GM19438 (cell line): Measurements from ENCODE around the gene TDRD6.
"Not testable (repeated sequence)": the region's sequence is repeated elsewhere in the genome, so short reads cannot be mapped to it uniquely, and the experiment has no call there.

Experiments used
- ATAC-seq: cut with Tn5 transposase; IDR thresholded peaks from one replicate; pipeline ENCODE4 v1.9.1; 2021; ENCODE audit warnings: low read depth; ENCODE audit not compliant: unreplicated experiment

TDRD6 gene, protein sequence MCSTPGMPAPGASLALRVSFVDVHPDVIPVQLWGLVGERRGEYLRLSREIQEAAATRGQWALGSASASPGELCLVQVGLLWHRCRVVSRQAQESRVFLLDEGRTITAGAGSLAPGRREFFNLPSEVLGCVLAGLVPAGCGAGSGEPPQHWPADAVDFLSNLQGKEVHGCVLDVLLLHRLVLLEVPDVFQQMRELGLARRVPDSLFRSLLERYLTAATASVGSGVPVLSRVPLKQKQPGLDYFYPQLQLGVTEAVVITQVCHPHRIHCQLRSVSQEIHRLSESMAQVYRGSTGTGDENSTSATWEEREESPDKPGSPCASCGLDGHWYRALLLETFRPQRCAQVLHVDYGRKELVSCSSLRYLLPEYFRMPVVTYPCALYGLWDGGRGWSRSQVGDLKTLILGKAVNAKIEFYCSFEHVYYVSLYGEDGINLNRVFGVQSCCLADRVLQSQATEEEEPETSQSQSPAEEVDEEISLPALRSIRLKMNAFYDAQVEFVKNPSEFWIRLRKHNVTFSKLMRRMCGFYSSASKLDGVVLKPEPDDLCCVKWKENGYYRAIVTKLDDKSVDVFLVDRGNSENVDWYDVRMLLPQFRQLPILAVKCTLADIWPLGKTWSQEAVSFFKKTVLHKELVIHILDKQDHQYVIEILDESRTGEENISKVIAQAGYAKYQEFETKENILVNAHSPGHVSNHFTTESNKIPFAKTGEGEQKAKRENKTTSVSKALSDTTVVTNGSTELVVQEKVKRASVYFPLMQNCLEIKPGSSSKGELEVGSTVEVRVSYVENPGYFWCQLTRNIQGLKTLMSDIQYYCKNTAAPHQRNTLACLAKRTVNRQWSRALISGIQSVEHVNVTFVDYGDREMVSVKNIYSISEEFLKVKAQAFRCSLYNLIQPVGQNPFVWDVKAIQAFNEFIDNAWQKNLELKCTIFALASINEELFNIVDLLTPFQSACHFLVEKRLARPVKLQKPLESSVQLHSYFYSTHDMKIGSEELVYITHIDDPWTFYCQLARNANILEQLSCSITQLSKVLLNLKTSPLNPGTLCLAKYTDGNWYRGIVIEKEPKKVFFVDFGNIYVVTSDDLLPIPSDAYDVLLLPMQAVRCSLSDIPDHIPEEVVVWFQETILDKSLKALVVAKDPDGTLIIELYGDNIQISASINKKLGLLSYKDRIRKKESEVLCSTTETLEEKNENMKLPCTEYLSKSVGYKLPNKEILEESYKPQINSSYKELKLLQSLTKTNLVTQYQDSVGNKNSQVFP (N-terminal part only)

DNA sequence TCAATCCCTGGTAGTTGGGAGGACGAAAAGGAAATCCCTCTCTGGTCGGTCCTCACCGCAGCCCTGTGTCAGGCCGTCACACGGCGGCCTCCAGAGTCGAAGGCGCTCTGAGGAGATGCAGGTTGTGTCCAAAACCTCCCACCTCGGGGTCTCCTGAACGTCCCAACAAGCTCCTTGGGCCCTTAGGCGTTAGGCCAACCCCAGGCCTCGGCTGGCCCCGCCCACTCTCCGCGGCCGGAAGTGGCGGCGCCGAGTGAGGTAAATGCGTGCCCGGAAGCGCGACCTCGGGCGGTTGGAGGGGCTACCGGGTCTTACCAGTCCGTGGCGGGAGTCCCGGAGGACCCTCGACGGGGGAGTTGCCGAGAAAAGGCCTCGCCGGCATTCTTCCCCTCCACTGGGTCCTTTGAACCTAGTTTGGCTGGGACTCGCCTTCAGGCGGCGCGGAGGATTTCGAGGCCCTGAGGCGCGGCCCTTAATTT is at the start of gene TDRD6:
Gene TDRD6, plus strand, starts transcription at position 267 of the 479 bp plus-strand sequence. CDS start 244 bp downstream, outside the sequence.
- no peak for ATAC-seq

DNA sequence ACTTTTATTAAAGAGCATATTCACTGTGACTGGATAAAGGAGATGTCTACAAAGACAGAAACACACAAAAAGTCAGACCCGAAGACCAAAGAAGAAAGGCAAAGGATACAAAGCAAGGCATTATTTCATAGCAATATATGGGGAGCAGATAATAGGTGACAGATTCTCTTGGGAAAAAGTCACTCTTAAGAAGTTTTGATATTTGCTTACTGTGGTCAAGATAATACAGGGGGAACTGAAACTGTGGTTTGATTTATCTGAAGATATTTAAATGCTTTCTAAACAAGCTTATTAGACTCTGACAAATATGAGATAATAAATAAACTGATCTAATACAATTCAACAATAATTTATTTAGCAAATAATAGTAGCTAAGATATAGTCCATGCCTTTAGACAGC is 49.8 kb upstream of the TDRD6 start:
- no peak for ATAC-seq

DNA sequence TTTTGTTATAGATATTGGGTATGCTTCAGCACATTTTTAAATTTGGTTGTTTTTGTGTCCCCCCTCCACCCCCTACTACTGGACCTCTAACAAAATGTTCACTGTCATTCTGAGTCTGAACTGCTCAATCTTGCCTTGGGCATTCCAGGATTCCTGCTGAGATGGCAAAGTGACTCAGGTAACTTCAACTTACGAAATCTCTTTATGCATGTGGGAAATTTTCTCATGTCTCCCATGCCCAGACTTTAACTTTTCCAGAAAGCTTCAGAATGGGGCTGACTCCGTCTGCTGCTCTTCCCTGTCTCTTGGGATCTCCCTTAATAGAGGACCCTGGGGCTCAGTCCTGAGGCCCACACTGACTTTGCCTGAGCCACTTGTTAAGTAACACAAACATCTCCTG is 49.0 kb upstream of the TDRD6 start:
- ATAC-seq: no peak

DNA sequence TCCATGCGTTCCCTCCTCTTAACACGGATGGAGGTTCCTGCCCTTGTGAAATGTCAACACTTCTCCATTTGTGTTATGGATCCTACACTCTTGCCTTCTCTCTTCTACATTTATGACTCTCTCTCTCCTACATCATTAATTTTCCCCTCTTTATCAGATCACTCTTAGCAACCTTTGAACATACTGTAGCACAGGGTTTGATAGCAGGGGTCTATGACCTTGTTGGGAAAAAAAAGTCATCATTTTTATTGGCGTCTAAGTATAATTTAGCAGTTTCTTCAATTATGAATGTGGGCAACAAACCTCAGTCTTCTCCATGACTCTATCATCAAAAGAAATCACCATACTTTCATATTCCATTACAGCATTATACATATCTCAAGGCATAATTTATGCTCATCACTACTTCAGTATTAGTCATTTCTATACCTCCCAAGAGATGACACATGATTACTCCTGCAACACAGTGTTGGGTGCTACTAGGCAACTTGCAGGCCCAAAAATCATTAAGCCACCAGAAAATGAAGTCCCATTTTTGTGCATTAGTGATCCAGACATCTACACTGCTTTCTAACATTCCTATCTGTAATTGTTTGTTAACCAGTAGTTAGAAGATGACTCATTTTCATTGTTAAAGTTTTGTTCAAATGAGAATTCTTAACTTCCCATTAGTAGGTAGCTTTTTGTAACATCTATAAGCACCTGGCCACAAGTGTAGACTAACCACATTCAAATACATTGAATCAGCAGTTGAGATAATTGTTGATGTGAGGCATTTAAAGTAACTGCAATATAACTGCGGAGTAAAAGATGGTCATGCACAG is 44.5 kb upstream of the TDRD6 start:
- ATAC-seq: no peak

DNA sequence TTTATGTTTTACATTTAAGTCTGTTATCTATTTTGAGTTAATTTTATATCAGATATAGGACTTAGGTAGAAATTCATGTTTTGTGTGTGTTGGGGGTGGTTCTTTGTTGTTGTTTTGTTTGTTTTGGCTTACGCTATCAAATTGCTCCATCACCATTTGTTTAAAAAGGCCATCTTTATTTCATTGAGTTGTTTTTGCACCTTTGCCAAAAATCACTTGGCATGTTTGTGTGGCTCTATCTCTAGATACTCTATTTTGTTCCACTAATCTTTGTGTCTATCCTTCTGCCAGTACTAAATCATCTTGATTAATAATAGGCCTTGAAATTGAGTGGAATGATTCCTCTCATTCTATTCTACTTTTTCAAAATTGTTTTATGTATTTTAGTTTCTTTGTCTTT is 42.4 kb upstream of the TDRD6 start:
- no peak for ATAC-seq

DNA sequence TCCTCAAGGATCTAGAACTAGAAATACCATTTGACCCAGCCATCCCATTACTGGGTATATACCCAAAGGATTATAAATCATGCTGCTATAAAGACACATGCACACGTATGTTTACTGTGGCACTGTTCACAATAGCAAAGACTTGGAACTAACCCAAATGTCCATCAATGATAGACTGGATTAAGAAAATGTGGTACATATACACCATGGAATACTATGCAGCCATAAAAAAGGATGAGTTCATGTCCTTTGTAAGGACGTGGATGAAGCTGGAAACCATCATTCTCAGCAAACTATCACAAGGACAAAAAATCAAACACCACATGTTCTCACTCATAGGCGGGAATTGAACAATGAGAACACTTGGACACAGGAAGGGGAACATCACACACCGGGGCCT is 39.6 kb upstream of the TDRD6 start:
- ATAC-seq: not testable (repeated sequence)

DNA sequence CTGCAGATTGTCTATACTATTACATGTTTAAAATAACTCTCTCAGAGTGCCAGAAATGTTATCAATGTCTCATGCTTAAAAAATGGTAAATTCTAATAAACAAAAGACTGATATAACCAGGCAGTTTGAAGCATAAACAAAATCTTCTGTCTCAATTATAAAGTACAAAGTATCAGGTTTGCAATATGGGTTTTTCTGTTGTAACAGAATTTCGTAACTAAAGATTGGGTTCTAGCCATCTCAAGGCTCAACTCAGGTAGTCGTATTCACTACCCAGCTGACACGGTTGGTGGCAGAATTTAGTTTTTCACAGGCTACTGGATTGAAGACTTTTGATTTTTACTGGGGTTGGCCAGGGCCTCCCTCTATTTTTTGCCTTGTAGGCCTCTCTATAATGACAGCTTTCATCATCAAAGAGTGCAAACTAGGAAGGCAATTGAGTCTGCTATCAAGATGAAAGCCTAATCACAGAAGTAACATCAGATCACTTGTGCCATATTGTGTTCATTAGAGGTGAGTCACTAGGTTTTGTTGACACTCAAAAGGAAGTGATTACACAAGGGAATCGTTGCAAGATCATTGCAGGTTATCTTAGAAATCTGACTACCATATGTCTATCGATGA is 38.7 kb upstream of the TDRD6 start:
- ATAC-seq: no peak

DNA sequence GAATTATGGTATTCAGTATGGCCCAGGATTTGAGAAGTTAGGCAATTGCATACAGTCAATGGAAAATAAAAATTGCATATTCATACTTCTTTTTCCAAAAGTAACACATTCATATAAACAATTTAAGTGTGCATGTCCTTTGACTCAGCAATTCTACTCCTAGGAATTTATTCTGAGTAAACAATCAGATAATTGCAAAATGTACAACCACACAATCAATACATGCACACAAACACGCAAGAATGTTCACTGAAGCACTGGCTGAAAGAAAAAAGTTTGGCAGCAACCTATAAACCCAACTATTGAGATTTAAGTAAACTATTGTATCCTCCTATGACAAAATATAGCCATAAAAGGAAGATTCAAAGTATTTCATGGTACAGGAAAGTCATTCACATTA is 36.7 kb upstream of the TDRD6 start:
- ATAC-seq: no peak

DNA sequence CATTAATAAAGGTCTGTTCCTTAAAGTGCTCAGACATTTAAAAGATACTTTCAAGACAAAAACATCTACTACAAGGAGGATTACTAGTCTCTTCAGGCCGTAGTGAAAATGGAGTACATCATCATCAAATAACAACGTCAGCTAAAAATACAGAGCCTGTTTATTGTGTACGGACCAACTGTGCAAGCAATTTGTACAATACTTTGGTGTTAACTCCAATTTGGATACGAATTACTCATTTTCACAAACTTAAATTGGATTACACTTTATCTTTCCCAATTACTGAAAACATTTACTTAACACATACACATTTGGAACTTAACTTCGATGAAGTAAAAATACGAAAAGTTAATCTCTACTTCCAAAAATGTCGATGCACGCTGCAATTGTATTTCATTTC is 35.9 kb upstream of the TDRD6 start:
- ATAC-seq: no peak

DNA sequence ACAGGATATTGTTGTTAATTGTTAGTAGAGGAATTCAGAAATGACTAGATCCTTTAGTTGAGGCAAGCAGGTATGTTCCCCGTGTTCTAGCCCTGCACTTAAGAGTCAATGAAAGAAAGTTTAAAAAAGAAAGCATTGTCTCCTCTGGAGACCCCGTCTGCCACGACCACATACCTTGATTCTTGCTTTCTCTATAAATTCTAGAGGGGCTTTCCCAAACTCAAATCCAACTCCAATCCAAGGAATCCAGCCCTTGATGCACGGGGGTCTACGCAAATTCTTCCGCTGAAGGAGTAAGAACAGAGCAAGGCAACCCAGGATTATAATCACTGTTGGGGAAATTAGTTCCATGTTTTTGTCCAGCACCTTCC is 35.5 kb upstream of the TDRD6 start:
- no peak for ATAC-seq

DNA sequence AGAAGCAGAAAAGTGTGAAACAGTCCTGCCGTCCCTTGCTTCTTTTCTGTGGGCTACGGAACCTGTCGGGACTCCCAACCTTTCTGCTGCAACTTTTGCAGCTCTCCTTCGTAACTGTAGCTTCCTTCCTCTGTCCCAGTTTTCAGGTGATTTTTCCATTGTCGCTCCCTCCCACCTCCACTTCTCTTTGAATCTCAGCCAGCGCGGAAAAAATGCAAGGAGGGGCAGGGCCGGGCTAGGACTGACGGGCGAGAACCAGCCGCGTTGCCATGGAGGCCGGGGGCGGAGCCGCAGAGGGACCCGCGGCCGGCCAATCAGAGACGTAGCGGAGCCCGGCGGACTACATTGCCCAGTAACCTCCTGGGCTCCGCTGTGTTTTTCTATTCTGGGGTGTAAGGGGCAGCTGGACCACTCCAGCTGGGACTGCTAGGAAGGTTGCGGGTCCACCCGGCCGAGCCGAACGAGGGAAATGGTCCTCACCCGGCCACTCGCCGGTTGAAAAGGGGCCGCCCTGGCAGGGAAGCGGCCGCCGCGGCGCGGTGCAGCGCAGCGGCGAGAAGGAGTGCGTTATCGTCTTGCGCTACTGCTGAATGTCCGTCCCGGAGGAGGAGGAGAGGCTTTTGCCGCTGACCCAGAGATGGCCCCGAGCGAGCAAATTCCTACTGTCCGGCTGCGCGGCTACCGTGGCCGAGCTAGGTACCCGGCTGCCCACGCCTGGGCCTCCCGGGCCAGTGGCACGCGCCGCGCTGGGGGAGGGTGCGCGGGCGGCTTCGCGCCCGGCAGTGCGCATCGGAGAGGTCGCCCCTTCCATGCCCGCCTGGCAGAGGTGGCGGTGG is 34.9 kb upstream of the TDRD6 start, which contains the start of the genes CYP39A1 and SLC25A27:
Gene CYP39A1, minus strand, starts transcription at position 216 of the 836 bp plus-strand sequence. CDS start 236 bp downstream, outside the sequence.
Gene SLC25A27, plus strand, starts transcription at position 373 of the 836 bp plus-strand sequence. Its CDS starts 218 bp downstream, at position 591.
- peak; percentile 100 for ATAC-seq

DNA sequence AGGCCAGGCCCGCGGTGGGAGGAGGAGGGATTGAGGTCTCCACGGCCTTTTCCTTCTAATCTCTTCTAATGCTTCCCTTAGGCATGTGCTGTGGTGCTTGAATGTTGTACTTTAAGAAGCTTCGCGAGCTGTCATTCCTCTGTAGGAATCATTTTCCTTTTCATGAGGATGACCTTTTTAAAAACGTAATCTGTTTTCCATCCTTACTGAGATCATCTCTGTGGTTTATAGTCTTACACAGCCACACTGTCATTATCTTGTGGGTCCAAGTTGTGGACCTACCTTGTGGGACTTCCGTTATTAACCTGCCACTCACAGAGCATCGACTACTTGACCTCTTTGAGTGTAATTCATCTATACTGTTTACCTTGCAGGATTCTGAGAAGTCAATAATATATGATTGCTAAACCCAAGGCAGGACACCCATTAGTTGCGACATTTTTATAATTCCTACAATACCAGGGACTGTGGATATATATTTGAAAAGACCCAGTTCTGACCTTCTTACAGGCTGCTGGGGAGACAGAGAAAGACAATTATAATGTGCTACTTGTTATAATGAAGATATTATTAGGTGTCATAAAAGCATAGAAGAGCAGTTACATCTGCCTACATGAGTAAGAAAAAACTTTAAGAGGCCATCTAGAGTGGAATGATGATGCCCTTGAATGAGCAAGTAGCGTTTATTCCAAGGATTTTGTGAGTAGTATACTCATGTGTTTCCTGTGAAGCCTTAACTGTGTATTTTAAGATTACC is 34.1 kb upstream of the TDRD6 start:
- no peak for ATAC-seq

DNA sequence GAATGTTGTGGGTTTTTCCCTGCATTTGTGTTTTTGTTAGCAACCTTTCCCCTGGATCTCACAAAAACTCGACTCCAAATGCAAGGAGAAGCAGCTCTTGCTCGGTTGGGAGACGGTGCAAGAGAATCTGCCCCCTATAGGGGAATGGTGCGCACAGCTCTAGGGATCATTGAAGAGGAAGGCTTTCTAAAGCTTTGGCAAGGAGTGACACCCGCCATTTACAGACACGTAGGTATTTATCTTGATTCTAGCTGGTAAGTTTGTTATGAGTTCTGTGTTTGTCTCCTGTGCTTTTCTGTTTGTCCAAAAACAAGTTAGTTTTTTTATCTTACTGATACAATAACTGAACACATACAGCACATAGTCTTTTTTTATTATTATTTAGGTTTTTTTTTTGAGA is 31.9 kb upstream of the TDRD6 start:
- no peak for ATAC-seq

DNA sequence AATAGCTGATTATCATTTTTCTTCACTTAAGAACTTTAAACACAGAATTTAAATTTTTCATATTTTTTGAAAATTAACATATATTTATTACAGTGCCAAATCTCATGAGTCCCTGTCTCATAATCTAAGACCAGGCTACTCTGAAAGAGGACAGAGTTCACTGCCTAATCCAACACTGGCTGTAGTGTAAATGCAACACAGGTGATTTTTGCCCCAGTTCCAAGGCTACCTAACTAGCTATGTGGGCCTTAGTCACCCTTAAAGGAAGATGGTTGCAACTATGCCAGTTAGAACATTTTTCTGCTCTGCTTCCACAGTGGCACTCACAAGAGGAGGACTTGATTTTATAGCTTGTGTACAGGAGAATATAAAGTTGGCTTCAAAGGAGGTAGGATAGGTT is 30.0 kb upstream of the TDRD6 start:
- no peak for ATAC-seq

DNA sequence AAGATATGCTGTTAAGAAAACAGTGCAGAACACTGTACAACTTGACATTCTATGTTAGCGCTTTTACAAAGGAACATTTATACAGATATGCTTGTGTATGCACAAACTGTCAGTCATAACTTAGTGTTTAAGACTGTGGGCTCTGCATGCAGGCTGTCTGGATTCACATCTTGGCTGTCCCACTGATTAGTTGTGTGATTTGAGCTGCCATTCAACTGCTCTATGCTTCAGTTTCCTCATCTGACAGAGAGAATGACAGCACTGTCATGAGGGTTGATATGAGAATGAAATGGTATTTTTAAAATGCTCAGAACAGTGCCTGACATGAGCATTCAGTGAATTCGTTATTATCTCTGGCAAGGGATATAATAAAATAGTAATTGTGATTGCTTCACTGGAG is 26.2 kb upstream of the TDRD6 start:
- no peak for ATAC-seq

DNA sequence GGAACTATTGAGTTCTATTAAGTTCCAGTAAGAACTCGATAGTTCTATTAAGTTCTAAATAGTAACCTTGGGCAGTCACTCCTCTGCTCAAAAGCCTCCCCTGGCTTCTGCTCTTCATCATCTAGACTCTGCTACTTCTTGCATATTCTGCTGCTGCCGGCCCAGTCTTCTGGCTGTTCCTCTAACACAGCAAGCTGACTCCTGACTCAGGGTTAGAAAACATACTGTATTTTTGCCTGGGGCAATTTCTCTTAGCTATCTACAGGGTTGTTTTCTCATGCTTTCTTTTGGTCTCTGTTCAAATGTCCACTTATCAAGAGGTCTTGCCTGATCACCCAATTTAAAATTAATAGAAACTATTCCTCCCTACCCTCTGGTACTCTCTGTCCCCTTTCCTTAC is 20.3 kb upstream of the TDRD6 start:
- no peak for ATAC-seq

DNA sequence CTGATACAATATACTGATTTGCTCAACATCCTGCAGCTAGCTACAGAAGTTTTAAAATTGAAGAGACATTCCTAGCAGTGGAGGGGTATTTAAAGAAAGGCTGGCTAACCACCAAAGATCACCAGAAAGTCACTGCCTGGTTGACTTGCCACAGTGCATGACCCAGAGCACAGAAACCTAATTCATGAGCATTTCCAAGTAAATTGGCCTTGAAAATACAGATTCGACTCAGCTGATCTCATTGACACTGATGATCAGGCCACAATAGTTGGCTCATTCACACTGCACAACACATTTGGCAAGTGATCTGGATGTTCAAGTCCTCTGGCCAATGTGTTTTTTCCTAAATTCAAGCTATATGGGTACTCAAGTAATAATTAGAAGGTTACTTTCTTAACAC is 13.3 kb upstream of the TDRD6 start:
- no peak for ATAC-seq
